GM06990 (cell line): ENCODE measurements around the gene BPIFB3.

Source experiments
- DNase-seq: peaks from one replicate; pipeline ENCODE4 v3.0.0-alpha.2; 2011; ENCODE audit not compliant: insufficient read length; ENCODE audit errors: extremely low read depth
- H3K27me3 ChIP-seq: replicated peaks from 2 replicates; pipeline ENCODE4 v1.6.0; 2011; ENCODE audit warnings: low read length; ENCODE audit not compliant: control insufficient read depth, insufficient read depth
- H3K36me3 ChIP-seq: 2 replicates; pipeline ENCODE4 v1.5.1; 2011; ENCODE audit warnings: low read length; ENCODE audit not compliant: control insufficient read depth, insufficient read depth
- H3K4me3 ChIP-seq: replicated peaks from 2 replicates; pipeline ENCODE4 v1.5.1; 2011; ENCODE audit warnings: low read depth, mild to moderate bottlenecking, control low read depth, low read length
- CTCF ChIP-seq: IDR thresholded peaks from 2 replicates; pipeline ENCODE4 v1.5.1; 2011; ENCODE audit warnings: low read length, control low read depth, mild to moderate bottlenecking, inconsistent platforms; ENCODE audit not compliant: insufficient read depth, poor library complexity, severe bottlenecking

Gene BPIFB3

GRCh38 chr20:33024243-33024560 lies 29.5 kb upstream of the BPIFB3 start:
- no peak for TF ChIP-seq CTCF
- no peak for DNase-seq
- Histone ChIP-seq H3K36me3 (no peaks in the 10 kb centered on the region), H3K27me3 (no peaks in the 10 kb centered on the region), H3K4me3 (no peak overlapping the region)

- TF ChIP-seq CTCF, result no peak
- no peak overlapping the region for H3K4me3 ChIP-seq
- H3K36me3 ChIP-seq, result no peaks in the 10 kb centered on the region
- no peaks in the 10 kb centered on the region for H3K27me3 ChIP-seq
- no peak for DNase-seq
Observed at GRCh38 chr20:33024609-33025317, 28.9 kb upstream of the BPIFB3 start.

- Histone ChIP-seq H3K27me3 (no peaks in the 10 kb centered on the region), H3K36me3 (no peaks in the 10 kb centered on the region), H3K4me3 (no peak overlapping the region)
- no peak for TF ChIP-seq CTCF
- DNase-seq, result no peak
Observed at GRCh38 chr20:33025318-33025876, 28.3 kb upstream of the BPIFB3 start.

- H3K36me3 ChIP-seq, result no peaks in the 10 kb centered on the region
- no peaks in the 10 kb centered on the region for H3K27me3 ChIP-seq
- no peak overlapping the region for H3K4me3 ChIP-seq
- DNase-seq, result no peak
- no peak for TF ChIP-seq CTCF
Observed at GRCh38 chr20:33026072-33026778, 27.5 kb upstream of the BPIFB3 start.

GRCh38 chr20:33026779-33027759 lies 26.6 kb upstream of the BPIFB3 start:
- DNase-seq, result no peak
- TF ChIP-seq CTCF, result no peak
- Histone ChIP-seq H3K4me3 (no peak overlapping the region), H3K27me3 (no peaks in the 10 kb centered on the region), H3K36me3 (no peaks in the 10 kb centered on the region)
